GM21723 (cell line): Measurements from ENCODE around the gene PARP2.
A peak's percentile ranks its signal among the peaks of the same experiment; 100 is the strongest.
"Not testable (repeated sequence)": the region's sequence is repeated elsewhere in the genome, so short reads cannot be mapped to it uniquely, and the experiment has no call there.

Experiments used
- ATAC-seq: cut with Tn5 transposase; IDR thresholded peaks from one replicate; pipeline ENCODE4 v1.9.1; 2021; ENCODE audit warnings: mild to moderate bottlenecking, moderate library complexity; ENCODE audit not compliant: unreplicated experiment

The PARP2 gene

GRCh38 chr14:20343092-20343861 is at the start of gene PARP2:
TSS of gene PARP2 (plus strand) at chr14:20343635. CDS start at chr14:20343642, 7 bp downstream.
- peak; percentile 91 for ATAC-seq

- ATAC-seq = no peak
Measured at GRCh38 chr14:20294636-20295035, 48.8 kb upstream of the PARP2 start.

- ATAC-seq = peak; percentile 83
Measured at GRCh38 chr14:20295067-20295466, 48.4 kb upstream of the PARP2 start.

- ATAC-seq = no peak
Measured at GRCh38 chr14:20302042-20302755, 41.2 kb upstream of the PARP2 start.

GRCh38 chr14:20305265-20306078 is 38.0 kb upstream of the PARP2 start, which contains the start of gene TTC5:
TSS of gene TTC5 (minus strand) at chr14:20305951. CDS start at chr14:20305937, 14 bp downstream.
- ATAC-seq = peak; percentile 98

GRCh38 chr14:20306079-20306423 is 37.4 kb upstream of the PARP2 start:
- no peak for ATAC-seq

- ATAC-seq = no peak
Measured at GRCh38 chr14:20314026-20314425, 29.4 kb upstream of the PARP2 start.

- ATAC-seq = no peak
Measured at GRCh38 chr14:20317720-20318119, 25.7 kb upstream of the PARP2 start.

- ATAC-seq = peak; percentile 59
Measured at GRCh38 chr14:20327005-20327869, 16.2 kb upstream of the PARP2 start.

GRCh38 chr14:20328705-20329104 is 14.7 kb upstream of the PARP2 start:
- no peak for ATAC-seq

GRCh38 chr14:20329355-20329754 is 14.1 kb upstream of the PARP2 start:
- ATAC-seq = no peak

- no peak for ATAC-seq
Measured at GRCh38 chr14:20331053-20331613, 12.3 kb upstream of the PARP2 start.

GRCh38 chr14:20332431-20332787 is 11.0 kb upstream of the PARP2 start:
- ATAC-seq = no peak

GRCh38 chr14:20332788-20333493 is 10.5 kb upstream of the PARP2 start, which contains the start of gene CCNB1IP1:
TSS of gene CCNB1IP1 (minus strand) at chr14:20333279. CDS start at chr14:20316523, 16,756 bp downstream.
- ATAC-seq = peak; percentile 98

- no peak for ATAC-seq
Measured at GRCh38 chr14:20333494-20333841, 10.0 kb upstream of the PARP2 start.

- ATAC-seq = no peak
Measured at GRCh38 chr14:20334017-20334416, 9.4 kb upstream of the PARP2 start.

GRCh38 chr14:20341032-20341431 is 2.4 kb upstream of the PARP2 start:
- not testable (repeated sequence) for ATAC-seq

- no peak for ATAC-seq
Measured at GRCh38 chr14:20341646-20342045, 1.8 kb upstream of the PARP2 start.

GRCh38 chr14:20343862-20344220 is 406 bp downstream of the PARP2 start:
- ATAC-seq = no peak

- no peak for ATAC-seq
Measured at GRCh38 chr14:20345366-20345765, 1.9 kb downstream of the PARP2 start.
